GM19351 (cell line): ENCODE data around the gene CCL3.
"Not testable (repeated sequence)": the region's sequence is repeated elsewhere in the genome, so short reads cannot be mapped to it uniquely, and the experiment has no call there.

Source experiments
- ATAC-seq: cut with Tn5 transposase; IDR thresholded peaks from one replicate; pipeline ENCODE4 v1.9.1; 2021; ENCODE audit warnings: mild to moderate bottlenecking, moderate library complexity; ENCODE audit not compliant: unreplicated experiment

CCL3 gene

GRCh38 chr17:36117505-36118382 lies 27.8 kb upstream of the CCL3 start:
- ATAC-seq, result no peak

- not testable (repeated sequence) for ATAC-seq
Observed at GRCh38 chr17:36115649-36115977, 25.7 kb upstream of the CCL3 start.

GRCh38 chr17:36114971-36115648 lies 25.2 kb upstream of the CCL3 start:
- ATAC-seq, result not testable (repeated sequence)

GRCh38 chr17:36113131-36113530 lies 23.2 kb upstream of the CCL3 start:
- not testable (repeated sequence) for ATAC-seq

- ATAC-seq, result no peak
Observed at GRCh38 chr17:36112572-36112971, 22.6 kb upstream of the CCL3 start.

GRCh38 chr17:36111068-36111490 lies 21.1 kb upstream of the CCL3 start:
- ATAC-seq, result no peak

- not testable (repeated sequence) for ATAC-seq
Observed at GRCh38 chr17:36108265-36108664, 18.3 kb upstream of the CCL3 start.

GRCh38 chr17:36107660-36108059 lies 17.7 kb upstream of the CCL3 start:
- ATAC-seq, result no peak

- no peak for ATAC-seq
Observed at GRCh38 chr17:36106493-36106835, 16.5 kb upstream of the CCL3 start.

GRCh38 chr17:36105781-36106492 lies 16.0 kb upstream of the CCL3 start:
- ATAC-seq, result no peak

GRCh38 chr17:36104701-36105181 lies 14.8 kb upstream of the CCL3 start:
- ATAC-seq, result no peak

GRCh38 chr17:36104246-36104645 lies 14.3 kb upstream of the CCL3 start:
- ATAC-seq, result not testable (repeated sequence)

- ATAC-seq, result peak; percentile 81
Observed at GRCh38 chr17:36103401-36103975, 13.5 kb upstream of the CCL3 start, which contains the start of gene CCL4. TSS of gene CCL4 (plus strand) at chr17:36103827. CDS start at chr17:36103906, 79 bp downstream.

- not testable (repeated sequence) for ATAC-seq
Observed at GRCh38 chr17:36099004-36099403, 9.1 kb upstream of the CCL3 start.

- no peak for ATAC-seq
Observed at GRCh38 chr17:36095992-36096391, 6.0 kb upstream of the CCL3 start.

GRCh38 chr17:36094746-36095145 lies 4.8 kb upstream of the CCL3 start:
- no peak for ATAC-seq

GRCh38 chr17:36094232-36094631 lies 4.3 kb upstream of the CCL3 start:
- ATAC-seq, result no peak

GRCh38 chr17:36092715-36093114 lies 2.8 kb upstream of the CCL3 start:
- ATAC-seq, result not testable (repeated sequence)

- ATAC-seq, result no peak
Observed at GRCh38 chr17:36092230-36092629, 2.3 kb upstream of the CCL3 start.

- ATAC-seq, result no peak
Observed at GRCh38 chr17:36089339-36089865, 541 bp downstream of the CCL3 start.
